Liver (tissue), 9 donors: ENCODE data around the gene SH2D5. TPM values are rescaled to one million over a fixed set of nuclear protein-coding genes. Genes with fewer than 3 reads are reported as not detected.

Experiments used
- DNase-seq: peaks from one replicate; pipeline ENCODE4 v3.0.0-alpha.2; 2017; ENCODE audit warnings: low spot score
- H3K27ac ChIP-seq, 2 donors: one replicate each; pipeline ENCODE4 v1.7.0; 2013; ENCODE audit warnings: inconsistent platforms in 2 of 2, low read length in 2 of 2, control low read depth in 1 of 2, low read depth in 1 of 2, mild to moderate bottlenecking in 1 of 2
- H3K27me3 ChIP-seq, 4 donors: one replicate each; pipeline versions ENCODE4 v1.6.1 to v1.7.0; 2013; ENCODE audit warnings: low read length in 3 of 4, inconsistent platforms in 1 of 4, mild to moderate bottlenecking in 1 of 4, moderate library complexity in 1 of 4; ENCODE audit not compliant: control insufficient read depth in 4 of 4, insufficient read depth in 4 of 4
- H3K36me3 ChIP-seq, 4 donors: one replicate each; pipeline versions ENCODE4 v1.6.1 to v1.7.0; 2013; ENCODE audit warnings: low read length in 3 of 4, mild to moderate bottlenecking in 3 of 4, low read depth in 1 of 4, moderate library complexity in 1 of 4; ENCODE audit not compliant: control insufficient read depth in 4 of 4, insufficient read depth in 3 of 4
- H3K4me1 ChIP-seq, 4 donors: one replicate each; pipeline versions ENCODE4 v1.6.1 to v1.7.0; 2013; ENCODE audit warnings: low read length in 3 of 4, mild to moderate bottlenecking in 3 of 4, moderate library complexity in 1 of 4; ENCODE audit not compliant: control insufficient read depth in 4 of 4, insufficient read depth in 4 of 4
- H3K4me3 ChIP-seq, 3 donors: one replicate each; pipeline versions ENCODE4 v1.6.1 to v1.7.0; 2013; ENCODE audit warnings: low read length in 3 of 3, control low read depth in 1 of 3, low read depth in 1 of 3, mild to moderate bottlenecking in 1 of 3
- H3K9ac ChIP-seq, 2 donors: one replicate each; pipeline ENCODE4 v1.7.0; 2013; ENCODE audit warnings: low read length in 2 of 2, mild to moderate bottlenecking in 2 of 2, moderate library complexity in 2 of 2, control low read depth in 1 of 2, low read depth in 1 of 2
- H3K9me3 ChIP-seq, 4 donors: one replicate each; pipeline versions ENCODE4 v1.6.1 to v1.7.0; 2013; ENCODE audit warnings: low read length in 3 of 4; ENCODE audit not compliant: control insufficient read depth in 4 of 4
- CTCF ChIP-seq: fragments of 150-350 bp; IDR thresholded peaks from 2 replicates; pipeline ENCODE4 v1.5.1; 2017; ENCODE audit warnings: improper control_type of control experiment, low read depth, low read length; ENCODE audit not compliant: missing input control
- EGR1 ChIP-seq, 2 donors: IDR thresholded peaks; 2 replicates each; pipeline ENCODE4 v1.6.1; 2016 to 2018; ENCODE audit warnings: antibody characterized with exemption in 2 of 2, low read depth in 2 of 2
- FOXA1 ChIP-seq: IDR thresholded peaks from 2 replicates; pipeline ENCODE4 v1.6.1; 2016; ENCODE audit warnings: antibody characterized with exemption
- FOXA2 ChIP-seq: IDR thresholded peaks from 2 replicates; pipeline ENCODE4 v1.6.1; 2016; ENCODE audit warnings: antibody characterized with exemption
- GABPA ChIP-seq, 2 donors: IDR thresholded peaks in 1 of 2; conservative IDR thresholded peaks in 1 of 2; 2 replicates each; pipeline ENCODE4 v1.6.1; 2016; ENCODE audit warnings: antibody characterized with exemption in 2 of 2, mild to moderate bottlenecking in 1 of 2, moderate library complexity in 1 of 2
- HNF4A ChIP-seq, 2 donors: conservative IDR thresholded peaks; 2 replicates each; pipeline ENCODE4 v1.6.1; 2016; ENCODE audit warnings: antibody characterized with exemption in 2 of 2, mild to moderate bottlenecking in 2 of 2
- JUND ChIP-seq, 2 donors: IDR thresholded peaks; 2 replicates each; pipeline ENCODE4 v1.6.1; 2016; ENCODE audit warnings: antibody characterized with exemption in 2 of 2
- MAX ChIP-seq: IDR thresholded peaks from 2 replicates; pipeline ENCODE4 v1.6.1; 2016; ENCODE audit warnings: antibody characterized with exemption
- NR2F2 ChIP-seq: IDR thresholded peaks from 2 replicates; pipeline ENCODE4 v1.6.1; 2016; ENCODE audit warnings: antibody characterized with exemption
- RAD21 ChIP-seq, 2 donors: IDR thresholded peaks; 2 replicates each; pipeline ENCODE4 v1.6.1; 2016; ENCODE audit warnings: antibody characterized with exemption in 2 of 2, mild to moderate bottlenecking in 2 of 2
- REST ChIP-seq: IDR thresholded peaks from 2 replicates; pipeline ENCODE4 v1.6.1; 2016; ENCODE audit warnings: antibody characterized with exemption, mild to moderate bottlenecking
- RXRA ChIP-seq, 2 donors: IDR thresholded peaks; 2 replicates each; pipeline ENCODE4 v1.6.1; 2017 to 2018; ENCODE audit warnings: antibody characterized with exemption in 2 of 2, mild to moderate bottlenecking in 1 of 2
- SP1 ChIP-seq: IDR thresholded peaks from 2 replicates; pipeline ENCODE4 v1.6.1; 2018; ENCODE audit warnings: antibody characterized with exemption, mild to moderate bottlenecking
- TAF1 ChIP-seq: conservative IDR thresholded peaks from 2 replicates; pipeline ENCODE4 v1.6.1; 2016; ENCODE audit warnings: antibody characterized with exemption, mild to moderate bottlenecking
- YY1 ChIP-seq: IDR thresholded peaks from 2 replicates; pipeline ENCODE4 v1.6.1; 2016; ENCODE audit warnings: antibody characterized with exemption, mild to moderate bottlenecking
- whole genome bisulfite sequencing: extraction: QIAGEN DNeasy Blood & Tissue Kit; methylation state at CpG from one replicate; pipeline ENCODE4 v1.1.7; 2013; 5-methylcytosine and 5-hydroxymethylcytosine counted together
- polyA plus RNA-seq, 2 donors: library from polyadenylated mRNA; stranded (reverse) in 1 of 2; unstranded in 1 of 2; fragments of 200-250 nt in 1 of 2; fragments of >200 nt in 1 of 2; fragmentation: Nextera tagmentation in 1 of 2; extraction: Ambion mirVana in 1 of 2; gene quantifications; one replicate each; pipeline versions ENCODE4 v1.2.1 to v1.2.3, GENCODE V29; 2013 to 2015
- total RNA-seq, 2 donors: library from RNA; depleted of rRNA; stranded (reverse); fragments of >200 nt; gene quantifications; one replicate each; pipeline ENCODE4 v1.2.3, GENCODE V29; 2014
- TF ChIP-seq, protein P1 (sequence below): IDR thresholded peaks from 2 replicates; pipeline ENCODE4 v1.6.1; 2016; ENCODE audit warnings: antibody characterized with exemption
- TF ChIP-seq, protein P2 (sequence below): IDR thresholded peaks from 2 replicates; pipeline ENCODE4 v1.6.1; 2016; ENCODE audit warnings: antibody characterized with exemption
- donor health status: healthy.
- donor health status: healthy.
- donor health status: healthy.
- donor health status: healthy.
- donor health status: healthy.

SH2D5 gene
- total and polyA plus RNA-seq, 4 donors, result 0.05 TPM; not detected in 3

GRCh38 chr1:20699558-20699957 lies 32.9 kb downstream of the SH2D5 start:
- H3K9ac ChIP-seq, result no peak overlapping the region
- H3K27ac ChIP-seq, result no peak overlapping the region
- no peak for DNase-seq
- 91% methylated on average over 9 of the region's 9 CpGs for WGBS
- H3K9me3 ChIP-seq, result no peaks in the 10 kb centered on the region
- TF ChIP-seq TAF1 (no peak), FOXA2 (no peak), MAX (no peak), YY1 (no peak), RAD21 (IDR thresholded peaks at IDR 0.05) (no peak), FOXA1 (no peak), SP1 (no peak), RXRA (IDR thresholded peaks at IDR 0.05) (no peak), CTCF (no peak), JUND (IDR thresholded peaks at IDR 0.05) (no peak), EGR1 (IDR thresholded peaks at IDR 0.05; ENCODE audit: low read depth in 2 of 2) (no peak)
- TF ChIP-seq, protein P1, sequence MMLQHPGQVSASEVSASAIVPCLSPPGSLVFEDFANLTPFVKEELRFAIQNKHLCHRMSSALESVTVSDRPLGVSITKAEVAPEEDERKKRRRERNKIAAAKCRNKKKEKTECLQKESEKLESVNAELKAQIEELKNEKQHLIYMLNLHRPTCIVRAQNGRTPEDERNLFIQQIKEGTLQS, result no peak
- H3K36me3 ChIP-seq, result no peaks in the 10 kb centered on the region
- no peaks in the 10 kb centered on the region for H3K27me3 ChIP-seq
- H3K4me3 ChIP-seq, result no peak overlapping the region
- H3K4me1 ChIP-seq, result peaks cover 2 to 12% (median 7%) of the 10 kb centered on the region in 4 donors

DNA sequence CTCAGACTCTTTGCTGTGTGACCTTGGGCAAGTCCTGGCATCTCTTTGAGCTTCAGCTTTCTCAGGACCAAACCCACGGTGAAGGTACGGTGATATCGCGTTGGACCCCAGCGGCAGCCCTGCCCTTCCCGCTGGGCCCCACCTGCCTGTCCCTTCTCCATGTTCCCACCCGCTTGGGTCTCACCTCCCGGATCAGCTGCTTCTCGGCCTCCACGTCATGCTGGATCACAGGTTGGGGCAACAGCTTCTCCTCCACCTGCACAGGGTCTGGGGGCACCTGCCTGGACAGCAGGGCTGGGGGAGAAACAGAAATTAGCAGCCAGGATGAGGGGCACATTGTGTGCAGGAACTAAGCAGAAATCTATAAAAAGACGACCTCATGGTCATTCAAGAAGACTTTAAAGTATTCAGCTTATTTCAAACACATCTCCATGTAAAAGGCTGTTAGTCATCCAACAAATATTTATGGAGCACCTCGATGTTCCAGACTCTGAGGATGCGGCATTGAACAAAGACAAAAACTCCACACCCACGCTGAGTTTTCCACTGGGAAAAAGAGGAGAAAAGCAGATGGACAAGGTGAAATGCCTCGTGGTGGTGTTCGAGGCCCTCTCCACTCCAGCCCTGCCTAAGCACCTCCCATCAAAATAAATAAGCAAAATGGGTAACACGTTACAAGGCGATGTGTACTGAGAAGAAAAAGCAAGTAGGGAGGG lies 34.1 kb downstream of the SH2D5 start:
- Histone ChIP-seq H3K9ac (no peak overlapping the region), H3K4me3 (no peak overlapping the region), H3K36me3 (no peaks in the 10 kb centered on the region), H3K27me3 (no peaks in the 10 kb centered on the region), H3K9me3 (no peaks in the 10 kb centered on the region), H3K4me1 (peaks cover 2 to 12% (median 7%) of the 10 kb centered on the region in 4 donors), H3K27ac (no peak overlapping the region)
- TF ChIP-seq, protein P1, result no peak
- TF ChIP-seq FOXA2 (no peak), CTCF (no peak), MAX (no peak), RXRA (IDR thresholded peaks at IDR 0.05) (no peak), HNF4A (conservative IDR thresholded peaks at IDR 0.05) (no peak), FOXA1 (no peak), SP1 (no peak), RAD21 (IDR thresholded peaks at IDR 0.05) (no peak), GABPA (IDR thresholded peaks at IDR 0.05 in 1 of 2, conservative IDR thresholded peaks at IDR 0.05 in 1 of 2) (no peak), JUND (IDR thresholded peaks at IDR 0.05) (no peak), YY1 (no peak), NR2F2 (no peak), REST (no peak)
- TF ChIP-seq, protein P2, sequence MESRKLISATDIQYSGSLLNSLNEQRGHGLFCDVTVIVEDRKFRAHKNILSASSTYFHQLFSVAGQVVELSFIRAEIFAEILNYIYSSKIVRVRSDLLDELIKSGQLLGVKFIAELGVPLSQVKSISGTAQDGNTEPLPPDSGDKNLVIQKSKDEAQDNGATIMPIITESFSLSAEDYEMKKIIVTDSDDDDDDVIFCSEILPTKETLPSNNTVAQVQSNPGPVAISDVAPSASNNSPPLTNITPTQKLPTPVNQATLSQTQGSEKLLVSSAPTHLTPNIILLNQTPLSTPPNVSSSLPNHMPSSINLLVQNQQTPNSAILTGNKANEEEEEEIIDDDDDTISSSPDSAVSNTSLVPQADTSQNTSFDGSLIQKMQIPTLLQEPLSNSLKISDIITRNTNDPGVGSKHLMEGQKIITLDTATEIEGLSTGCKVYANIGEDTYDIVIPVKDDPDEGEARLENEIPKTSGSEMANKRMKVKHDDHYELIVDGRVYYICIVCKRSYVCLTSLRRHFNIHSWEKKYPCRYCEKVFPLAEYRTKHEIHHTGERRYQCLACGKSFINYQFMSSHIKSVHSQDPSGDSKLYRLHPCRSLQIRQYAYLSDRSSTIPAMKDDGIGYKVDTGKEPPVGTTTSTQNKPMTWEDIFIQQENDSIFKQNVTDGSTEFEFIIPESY, result no peak
- DNase-seq, result no peak
- WGBS, result 91% methylated on average over 18 of the region's 18 CpGs
